Measurements from ENCODE around the gene SBF2. TPM values are rescaled to one million over a fixed set of nuclear protein-coding genes. Genes with fewer than 3 reads are reported as not detected.

The SBF2 gene
- total and polyA plus RNA-seq, 4 experiments from 2014 or later, result 0.50 to 15.4 (median 10.2) TPM

GRCh38 chr11:10304495-10305261, 10.7 kb upstream of the SBF2 start, which contains the start of gene ADM:
TSS of gene ADM (plus strand) at chr11:10305073. CDS start at chr11:10305701, 628 bp downstream.
- Histone ChIP-seq H3K27ac (ENCODE audit: low read depth, low read length) (peak within 1 kb of the TSS; percentile 62), H3K9me3 (ENCODE audit: control insufficient read depth in 1 of 2, low read length in 2 of 2) (no peaks in the 10 kb centered on the region), H3K27me3 (ENCODE audit: insufficient read depth, low read length) (peaks cover 19% of the 10 kb centered on the region), H3K36me3 (ENCODE audit: insufficient read depth, low read length) (no peaks in the 10 kb centered on the region), H3K4me1 (ENCODE audit: insufficient read depth, low read length) (peaks cover 57% of the 10 kb centered on the region), H3K4me3 (ENCODE audit: low read length in 2 of 2) (peak within 1 kb of the TSS; percentile 97 to 99)
- H3K4me1 Mint-ChIP-seq, result peaks cover 26 to 60% (median 42%) of the 10 kb centered on the region in 4 donors
- H3K27me3 Mint-ChIP-seq, result peaks cover 10 to 11% of the 10 kb centered on the region in 2 donors
- peak within 1 kb of the TSS in 6 of 7 donors; percentile 83 to 98 (median 96) for H3K27ac Mint-ChIP-seq
- peaks cover 0 to 11% of the 10 kb centered on the region in 2 donors for H3K36me3 Mint-ChIP-seq
- ChIA-PET POLR2A (ENCODE audit: partially characterized antibody) (interaction anchor here (0.6 to 5.0 kb wide), 9 partner anchors 8 to 731 kb away, joined by 3 to 39 read pairs (median 4); partner anchors contain the start of genes EIF4G2, SBF2 and WEE1), CTCF (ENCODE audit: partially characterized antibody) (interaction anchor here (0.6 to 12.8 kb wide), 20 partner anchors 8 to 797 kb away, joined by 3 to 349 read pairs (median 4); partner anchors contain the start of gene SBF2)
- intact Hi-C loops (cut with micrococcal nuclease), result loop anchor here (1.0 to 10.0 kb wide), 6 partner anchors 10 to 1622 kb away; partner anchors contain the start of genes AMPD3, RPL27A, SBF2 and TRIM66
- peak within 1 kb of the TSS; percentile 94 to 100 (median 98) for H3K4me3 Mint-ChIP-seq
- peak; percentile 24 to 58 (median 31) for DNase-seq
- H3K9me3 Mint-ChIP-seq, result no peaks in the 10 kb centered on the region

GRCh38 chr11:10303558-10304363, 9.7 kb upstream of the SBF2 start:
- intact Hi-C loops (cut with micrococcal nuclease), result loop anchor here (1.0 to 10.0 kb wide), 6 partner anchors 9 to 1621 kb away; partner anchors contain the start of genes AMPD3, RPL27A, SBF2 and TRIM66
- H3K36me3 ChIP-seq (ENCODE audit: insufficient read depth, low read length), result no peaks in the 10 kb centered on the region
- no peaks in the 10 kb centered on the region for H3K9me3 Mint-ChIP-seq
- peaks cover 0 to 11% of the 10 kb centered on the region in 2 donors for H3K36me3 Mint-ChIP-seq
- H3K4me1 Mint-ChIP-seq, result peaks cover 28 to 64% (median 44%) of the 10 kb centered on the region in 4 donors
- peak; percentile 31 to 48 (median 38) for DNase-seq
- peaks cover 57% of the 10 kb centered on the region for H3K4me1 ChIP-seq (ENCODE audit: insufficient read depth, low read length)
- H3K4me3 ChIP-seq (ENCODE audit: low read length in 2 of 2), result peak overlapping the region; percentile 97 to 99
- ChIA-PET CTCF (ENCODE audit: partially characterized antibody) (interaction anchor here (0.6 to 12.8 kb wide), 19 partner anchors 7 to 817 kb away, joined by 3 to 349 read pairs (median 4); partner anchors contain the start of gene SBF2), POLR2A (ENCODE audit: partially characterized antibody) (interaction anchor here (0.6 to 5.0 kb wide), 15 partner anchors 7 to 939 kb away, joined by 3 to 39 read pairs (median 3); partner anchors contain the start of genes CTR9, EIF4G2, SBF2 and WEE1)
- peaks cover 16% of the 10 kb centered on the region for H3K27me3 ChIP-seq (ENCODE audit: insufficient read depth, low read length)
- H3K27ac Mint-ChIP-seq, result peak overlapping the region; percentile 79 to 98 (median 95)
- H3K9me3 ChIP-seq (ENCODE audit: control insufficient read depth in 1 of 2, low read length in 2 of 2), result no peaks in the 10 kb centered on the region
- H3K27ac ChIP-seq (ENCODE audit: low read depth, low read length), result peak overlapping the region; percentile 62
- H3K4me3 Mint-ChIP-seq, result peak overlapping the region; percentile 94 to 100 (median 98)
- H3K27me3 Mint-ChIP-seq, result peaks cover 5 to 6% of the 10 kb centered on the region in 2 donors

GRCh38 chr11:10302744-10303557, 8.9 kb upstream of the SBF2 start:
- intact Hi-C loops (cut with micrococcal nuclease), result loop anchor here (5.0 to 10.0 kb wide), 4 partner anchors 48 to 1621 kb away; partner anchors contain the start of genes AMPD3, RPL27A, TRIM66 and ZNF143
- no peaks in the 10 kb centered on the region for H3K36me3 ChIP-seq (ENCODE audit: insufficient read depth, low read length)
- H3K36me3 Mint-ChIP-seq, result peaks cover 0 to 11% of the 10 kb centered on the region in 2 donors
- no peaks in the 10 kb centered on the region for H3K9me3 ChIP-seq (ENCODE audit: control insufficient read depth in 1 of 2, low read length in 2 of 2)
- peak overlapping the region; percentile 62 for H3K27ac ChIP-seq (ENCODE audit: low read depth, low read length)
- H3K4me1 Mint-ChIP-seq, result peaks cover 29 to 65% (median 47%) of the 10 kb centered on the region in 4 donors
- peak; percentile 73 to 87 (median 74) for DNase-seq
- ChIA-PET POLR2A (ENCODE audit: partially characterized antibody) (interaction anchor here (0.7 to 5.0 kb wide), 16 partner anchors 6 to 1339 kb away, joined by 3 to 39 read pairs (median 4); partner anchors contain the start of genes CTR9, EIF4G2, SBF2 and TMEM9B), CTCF (ENCODE audit: partially characterized antibody) (interaction anchor here (1.0 to 12.8 kb wide), 17 partner anchors 6 to 795 kb away, joined by 3 to 349 read pairs (median 5); partner anchors contain the start of gene SBF2)
- no peaks in the 10 kb centered on the region for H3K9me3 Mint-ChIP-seq
- H3K4me3 ChIP-seq (ENCODE audit: low read length in 2 of 2), result peak overlapping the region; percentile 97 to 99
- peak overlapping the region; percentile 94 to 100 (median 98) for H3K4me3 Mint-ChIP-seq
- H3K27me3 Mint-ChIP-seq, result peaks cover 5 to 6% of the 10 kb centered on the region in 2 donors
- peak overlapping the region; percentile 79 to 98 (median 96) for H3K27ac Mint-ChIP-seq
- H3K27me3 ChIP-seq (ENCODE audit: insufficient read depth, low read length), result peaks cover 12% of the 10 kb centered on the region
- H3K4me1 ChIP-seq (ENCODE audit: insufficient read depth, low read length), result peaks cover 58% of the 10 kb centered on the region

- peaks cover 27 to 66% (median 49%) of the 10 kb centered on the region in 4 donors for H3K4me1 Mint-ChIP-seq
- ChIA-PET POLR2A (ENCODE audit: partially characterized antibody) (interaction anchor here (0.6 to 2.4 kb wide), 13 partner anchors 8 to 1338 kb away, joined by 3 to 12 read pairs (median 4); partner anchors contain the start of genes CTR9, EIF4G2, SBF2 and TMEM9B), CTCF (ENCODE audit: partially characterized antibody) (interaction anchor here (1.0 to 12.8 kb wide), 9 partner anchors 9 to 544 kb away, joined by 3 to 349 read pairs (median 6); no protein-coding TSS in a partner anchor)
- no peaks in the 10 kb centered on the region for H3K9me3 Mint-ChIP-seq
- H3K36me3 ChIP-seq (ENCODE audit: insufficient read depth, low read length), result no peaks in the 10 kb centered on the region
- DNase-seq, result peak in 1 of 5 donors; percentile 11
- H3K4me1 ChIP-seq (ENCODE audit: insufficient read depth, low read length), result peaks cover 56% of the 10 kb centered on the region
- H3K27ac ChIP-seq (ENCODE audit: low read depth, low read length), result peak overlapping the region; percentile 62
- peak overlapping the region; percentile 97 to 99 for H3K4me3 ChIP-seq (ENCODE audit: low read length in 2 of 2)
- intact Hi-C loops (cut with micrococcal nuclease), result loop anchor here (5.0 to 10.0 kb wide), 4 partner anchors 48 to 1620 kb away; partner anchors contain the start of genes AMPD3, RPL27A, TRIM66 and ZNF143
- peak overlapping the region; percentile 94 to 100 (median 98) for H3K4me3 Mint-ChIP-seq
- peak overlapping the region; percentile 75 to 98 (median 96) for H3K27ac Mint-ChIP-seq
- peaks cover 4 to 5% of the 10 kb centered on the region in 2 donors for H3K27me3 Mint-ChIP-seq
- peaks cover 12% of the 10 kb centered on the region for H3K27me3 ChIP-seq (ENCODE audit: insufficient read depth, low read length)
- H3K36me3 Mint-ChIP-seq, result peaks cover 0 to 11% of the 10 kb centered on the region in 2 donors
- H3K9me3 ChIP-seq (ENCODE audit: control insufficient read depth in 1 of 2, low read length in 2 of 2), result no peaks in the 10 kb centered on the region
Measured at GRCh38 chr11:10302359-10302743, 8.3 kb upstream of the SBF2 start.

- Histone ChIP-seq H3K9me3 (ENCODE audit: control insufficient read depth in 1 of 2, low read length in 2 of 2) (no peaks in the 10 kb centered on the region), H3K27ac (ENCODE audit: low read depth, low read length) (no peak overlapping the region), H3K36me3 (ENCODE audit: insufficient read depth, low read length) (no peaks in the 10 kb centered on the region), H3K27me3 (ENCODE audit: insufficient read depth, low read length) (peaks cover 12% of the 10 kb centered on the region), H3K4me3 (ENCODE audit: low read length in 2 of 2) (no peak overlapping the region), H3K4me1 (ENCODE audit: insufficient read depth, low read length) (peaks cover 51% of the 10 kb centered on the region)
- peak overlapping the region; percentile 75 to 98 (median 96) for H3K27ac Mint-ChIP-seq
- peaks cover 0 to 11% of the 10 kb centered on the region in 2 donors for H3K36me3 Mint-ChIP-seq
- H3K4me1 Mint-ChIP-seq, result peaks cover 25 to 60% (median 44%) of the 10 kb centered on the region in 4 donors
- H3K27me3 Mint-ChIP-seq, result peaks cover 3 to 4% of the 10 kb centered on the region in 2 donors
- peak overlapping the region; percentile 94 to 100 (median 98) for H3K4me3 Mint-ChIP-seq
- CTCF ChIA-PET (ENCODE audit: partially characterized antibody), result interaction anchor here (1.0 to 12.8 kb wide), 6 partner anchors 9 to 543 kb away, joined by 3 to 349 read pairs (median 14); no protein-coding TSS in a partner anchor
- DNase-seq, result no peak
- POLR2A ChIA-PET (ENCODE audit: partially characterized antibody), result interaction anchor here (0.6 to 2.4 kb wide), 6 partner anchors 8 to 1338 kb away, joined by 3 to 12 read pairs (median 4); partner anchors contain the start of genes SBF2 and TMEM9B
- intact Hi-C loops (cut with micrococcal nuclease), result loop anchor here (5.0 to 10.0 kb wide), 4 partner anchors 47 to 1620 kb away; partner anchors contain the start of genes AMPD3, RPL27A, TRIM66 and ZNF143
- H3K9me3 Mint-ChIP-seq, result no peaks in the 10 kb centered on the region
Measured at GRCh38 chr11:10301656-10302358, 7.8 kb upstream of the SBF2 start.
